T47D (cell line): ENCODE measurements around the gene MYT1.
"Not testable (repeated sequence)": the region's sequence is repeated elsewhere in the genome, so short reads cannot be mapped to it uniquely, and the experiment has no call there.

Experiments
- DNase-seq, 2 experiments: peaks; one replicate each; pipeline versions ENCODE4 v3.0.0 to v3.0.0-alpha.2; 2011 to 2012; ENCODE audit warnings: low read depth in 1 of 2, low spot score in 1 of 2
- JUND ChIP-seq: IDR thresholded peaks from 2 replicates; pipeline ENCODE4 v1.6.1; 2012; ENCODE audit warnings: low read depth
- in situ Hi-C: cut with HindIII; loops from 2 replicates; pipeline ENCODE4 v1.10.0; 2016; ENCODE audit warnings: low sequenced_read_pairs, low pct_unique_long_range_greater_than_20kb

Gene MYT1

GRCh38 chr20:64226686-64227580 lies 62.7 kb downstream of the MYT1 start:
- no peak for DNase-seq
- in situ Hi-C loops = no loop called here
- TF ChIP-seq JUND = no peak

GRCh38 chr20:64228086-64228653 lies 63.9 kb downstream of the MYT1 start:
- no peak for TF ChIP-seq JUND
- in situ Hi-C loops = no loop called here
- DNase-seq = no peak

- in situ Hi-C loops = no loop called here
- no peak for DNase-seq
- TF ChIP-seq JUND = no peak
These were observed 64.7 kb downstream of the MYT1 start for GRCh38 chr20:64228751-64229506.

DNA sequence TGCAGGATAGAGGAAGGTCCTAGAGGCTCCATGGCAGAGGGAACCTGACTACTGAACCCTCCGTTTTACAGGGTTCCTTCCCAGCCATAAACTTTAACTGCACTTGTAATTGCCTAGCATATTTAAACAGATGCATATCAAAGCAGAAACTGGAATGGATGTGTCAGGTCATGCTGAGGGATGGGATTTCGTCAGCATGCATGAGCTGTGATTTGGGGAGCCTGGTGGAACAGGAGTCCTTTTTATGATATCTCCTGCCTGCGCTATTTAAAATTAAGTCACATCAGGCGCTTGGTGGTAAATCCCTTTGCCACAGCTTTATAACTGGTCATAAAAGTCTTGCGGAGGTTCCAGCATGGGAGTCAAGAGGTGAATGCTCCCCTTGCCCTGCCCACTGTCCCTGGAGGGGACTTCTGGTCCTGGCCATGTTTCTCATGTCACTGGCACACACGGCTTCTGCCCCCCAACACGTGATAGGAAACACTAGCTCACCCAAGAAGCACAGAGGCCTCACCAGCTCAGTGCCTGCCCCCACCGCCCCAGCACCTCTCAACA lies 65.3 kb downstream of the MYT1 start:
- DNase-seq = no peak
- no peak for TF ChIP-seq JUND
- in situ Hi-C loops = no loop called here

DNA sequence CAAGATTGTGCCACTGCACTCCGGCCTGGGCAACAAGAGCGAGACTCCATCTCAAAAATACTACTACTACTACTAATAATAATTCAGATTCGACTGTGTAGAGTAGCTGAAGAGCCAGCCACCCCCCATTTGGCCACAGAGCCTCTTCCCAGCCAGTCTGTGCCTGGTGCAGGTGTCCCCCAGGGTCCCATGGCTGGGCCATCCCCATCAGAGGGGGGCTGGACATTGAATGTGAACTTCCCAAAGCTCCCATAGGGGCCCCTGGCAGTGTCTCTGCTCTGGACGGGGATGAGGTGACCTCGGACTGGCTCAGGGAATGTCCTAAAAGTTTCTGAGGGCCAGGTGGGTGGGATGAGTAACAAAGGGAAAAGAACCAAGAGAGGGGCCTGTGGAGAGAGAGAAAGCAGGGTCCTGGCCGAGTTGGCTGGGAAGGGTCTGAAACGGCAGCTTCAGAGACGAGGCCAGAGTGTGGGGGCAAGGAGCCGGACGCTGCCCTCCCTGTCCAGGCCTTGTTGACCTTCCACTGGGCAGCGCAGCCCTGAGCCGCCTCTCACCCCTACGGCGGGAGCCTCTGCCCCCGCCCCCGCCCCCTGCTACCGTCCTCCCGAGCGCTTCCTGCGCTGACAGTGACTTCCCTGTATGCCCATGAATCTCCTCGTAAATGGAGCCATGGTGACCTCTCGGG lies 66.4 kb downstream of the MYT1 start:
- in situ Hi-C loops = no loop called here
- TF ChIP-seq JUND = no peak
- no peak for DNase-seq

- in situ Hi-C loops = no loop called here
- TF ChIP-seq JUND = no peak
- DNase-seq = no peak
These were observed 67.6 kb downstream of the MYT1 start for GRCh38 chr20:64231621-64232550.

GRCh38 chr20:64232794-64233193 lies 68.5 kb downstream of the MYT1 start:
- no peak for TF ChIP-seq JUND
- in situ Hi-C loops = no loop called here
- DNase-seq = peak in 1 of 2 experiments; percentile 56

DNA sequence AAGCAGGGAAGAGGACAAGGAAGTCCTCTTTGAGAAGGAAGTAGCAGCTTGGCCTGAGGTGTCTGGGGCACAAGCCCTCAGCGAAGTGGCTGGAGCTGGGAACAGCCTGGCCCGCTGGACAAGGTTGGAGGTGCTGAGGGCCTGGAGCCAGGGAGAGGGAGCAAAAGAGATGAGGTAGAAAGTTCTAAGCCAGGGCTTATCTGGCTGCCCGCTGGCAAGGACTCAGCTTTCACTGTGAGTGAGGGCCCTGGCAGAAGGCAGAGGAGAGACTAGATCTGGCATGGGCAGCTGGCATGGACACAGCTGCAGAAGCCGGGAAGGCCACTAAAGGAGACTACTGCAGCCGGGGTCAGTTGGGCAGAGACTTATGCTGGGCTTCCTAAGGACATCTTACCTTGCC lies 69.5 kb downstream of the MYT1 start:
- peak in 1 of 2 experiments; percentile 47 for DNase-seq
- no peak for TF ChIP-seq JUND
- in situ Hi-C loops = no loop called here

DNA sequence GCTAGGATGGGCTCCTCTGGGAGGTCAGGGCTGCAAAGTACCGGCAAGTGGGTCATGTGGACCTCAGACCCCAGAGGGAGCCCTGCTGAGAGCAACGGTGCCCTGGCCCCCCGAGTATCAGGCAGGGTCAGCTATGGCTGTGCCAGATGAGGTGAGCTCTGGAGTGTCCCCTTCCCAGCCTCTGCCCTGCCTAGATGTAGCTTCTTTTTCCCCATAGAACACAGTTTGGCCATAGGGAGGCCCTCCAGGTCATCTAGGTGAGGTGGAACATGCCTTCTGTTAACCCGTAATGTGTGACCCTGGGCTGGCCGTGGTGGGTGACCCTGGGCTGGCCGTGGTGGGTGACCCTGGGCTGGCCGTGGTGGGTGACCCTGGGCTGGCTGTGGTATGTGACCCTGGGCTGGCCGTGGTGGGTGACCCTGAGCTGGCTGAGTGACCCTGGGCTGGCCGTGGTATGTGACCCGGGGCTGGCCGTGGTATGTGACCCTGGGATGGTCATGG lies 70.1 kb downstream of the MYT1 start:
- in situ Hi-C loops = no loop called here
- TF ChIP-seq JUND = no peak
- no peak for DNase-seq

- in situ Hi-C loops, DNase-seq: not testable (repeated sequence)
These were observed 70.8 kb downstream of the MYT1 start for GRCh38 chr20:64234921-64235565.
